HCEC 1CT (cell line): ENCODE measurements around the gene SGMS1.
"Not testable (repeated sequence)": the region's sequence is repeated elsewhere in the genome, so short reads cannot be mapped to it uniquely, and the experiment has no call there.

Experiments used
- DNase-seq: peaks from one replicate; pipeline ENCODE4 v3.0.0-alpha.2; 2017

The SGMS1 gene

GRCh38 chr10:50289196-50289595, 334.6 kb downstream of the SGMS1 start:
- no peak for DNase-seq

DNA sequence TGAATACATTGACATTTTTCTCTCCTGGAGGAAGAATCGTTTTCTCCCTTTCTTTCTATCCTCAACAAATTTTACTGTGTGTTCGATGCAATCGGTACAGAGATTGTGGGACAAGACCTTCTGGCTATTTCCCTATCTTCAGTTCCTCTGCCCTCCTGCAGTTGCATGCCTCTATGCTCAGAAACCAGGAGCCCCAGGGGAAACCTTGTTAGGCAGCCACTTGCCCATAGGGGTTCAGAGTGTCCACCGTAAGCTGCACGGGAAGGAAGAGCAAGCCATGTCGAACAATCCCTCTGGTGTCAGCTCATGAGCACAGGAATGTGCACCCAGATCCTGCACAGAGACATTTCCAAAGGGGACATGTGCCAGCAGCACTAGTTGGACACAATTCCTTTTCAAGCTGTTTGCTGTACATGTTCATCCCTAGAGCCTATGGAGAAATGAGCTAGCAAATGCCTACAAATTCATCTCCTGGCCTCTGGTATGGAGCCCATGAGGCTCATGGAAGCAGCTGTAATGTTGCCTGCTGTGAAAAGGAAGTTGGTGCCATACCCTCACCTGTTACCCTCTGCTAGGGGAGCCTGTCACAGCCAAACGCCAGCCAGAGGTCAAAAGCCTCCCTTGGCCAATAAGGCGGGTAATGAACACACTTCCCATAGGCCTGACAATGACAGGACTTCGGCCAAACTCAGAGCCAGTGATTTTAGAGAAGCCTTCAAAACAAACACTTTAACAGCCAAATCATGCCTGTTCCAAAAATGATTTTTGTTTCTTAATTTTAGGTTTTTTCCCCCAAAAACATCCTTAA, 336.6 kb downstream of the SGMS1 start:
- DNase-seq: no peak

- no peak for DNase-seq
Observed at GRCh38 chr10:50286517-50286916, 337.2 kb downstream of the SGMS1 start.

DNA sequence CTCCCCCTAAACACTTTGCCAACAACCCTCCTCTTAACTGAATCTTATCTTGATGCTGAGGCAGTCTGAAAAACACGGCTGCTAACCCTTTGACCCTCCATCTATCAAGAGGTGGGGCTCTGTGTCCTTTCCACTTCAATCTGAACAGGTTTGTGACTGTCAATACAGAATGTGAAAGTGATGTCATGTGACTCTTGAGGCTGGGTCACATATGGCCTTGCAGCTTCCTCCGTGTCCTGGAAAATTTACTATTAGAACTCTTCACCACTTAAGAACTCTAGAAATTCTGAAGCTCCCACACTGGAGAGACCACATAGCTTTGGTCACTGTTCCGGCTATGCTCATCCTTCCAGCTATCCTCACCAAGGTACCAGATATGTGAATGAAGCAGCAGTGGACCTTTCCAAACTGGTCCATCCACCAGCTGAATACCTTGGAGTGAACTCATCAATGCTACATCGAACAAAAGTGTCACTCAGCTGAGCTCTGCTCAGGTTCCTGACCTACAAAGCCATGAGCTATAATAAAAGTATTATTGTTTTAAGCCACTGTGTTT, 341.7 kb downstream of the SGMS1 start:
- DNase-seq: no peak

GRCh38 chr10:50281210-50281966, 342.4 kb downstream of the SGMS1 start:
- no peak for DNase-seq

DNA sequence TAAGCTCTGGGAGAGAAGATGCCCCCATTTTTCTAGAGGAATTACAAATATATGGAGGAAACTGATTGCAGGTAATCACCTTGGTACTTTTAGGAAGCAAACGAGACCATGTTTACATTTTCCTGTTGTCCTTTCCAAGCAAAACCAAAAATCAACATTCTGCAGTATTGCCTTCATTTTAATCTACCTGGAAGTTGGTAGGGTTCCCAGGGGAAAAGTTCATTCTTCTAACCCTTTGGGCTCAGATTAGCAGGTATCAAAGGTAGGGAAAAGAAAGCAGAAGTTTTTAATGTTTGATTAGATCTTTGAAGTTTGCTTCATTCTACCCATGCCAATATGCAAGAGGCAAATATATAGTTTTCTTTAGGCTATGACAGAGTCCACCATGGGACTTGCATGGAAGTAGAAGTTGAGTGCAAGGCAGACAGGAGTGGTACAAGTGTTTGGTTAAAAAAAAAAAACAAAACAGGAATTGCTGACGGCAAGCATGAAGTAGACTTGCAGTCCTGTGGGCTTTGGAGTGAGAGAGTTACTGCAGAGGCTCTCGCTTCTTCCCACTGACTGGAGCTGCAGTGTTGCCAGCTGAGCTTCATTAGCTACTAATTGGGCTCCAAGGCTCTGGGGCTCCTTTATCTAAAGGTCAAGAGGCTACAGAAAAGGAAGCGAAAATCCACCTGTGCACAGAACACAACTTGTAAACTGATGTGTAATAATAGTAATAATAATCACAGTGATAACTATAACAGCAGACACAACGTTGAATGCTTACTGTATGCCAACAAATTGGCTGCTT, 343.5 kb downstream of the SGMS1 start:
- no peak for DNase-seq

DNA sequence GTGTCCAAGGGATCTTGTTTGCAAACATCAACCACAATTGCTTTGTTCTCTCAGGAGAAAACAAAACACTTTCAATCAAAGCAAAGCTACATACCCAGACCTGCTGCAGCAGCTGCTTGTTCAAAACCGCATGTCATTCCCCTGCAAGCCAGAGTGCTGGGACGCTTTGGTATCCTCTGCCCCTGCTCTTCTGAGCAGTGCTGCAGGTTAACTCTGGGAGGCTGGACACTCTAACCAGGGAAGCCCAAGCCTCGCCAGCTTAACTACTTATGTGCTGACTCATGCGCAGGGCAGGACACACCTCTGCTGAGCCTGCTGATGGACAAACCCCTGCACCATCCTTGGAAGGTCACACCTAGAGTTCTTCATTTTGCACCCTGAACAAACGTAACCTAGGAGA, 344.3 kb downstream of the SGMS1 start:
- no peak for DNase-seq

GRCh38 chr10:50275650-50276235, 348.0 kb downstream of the SGMS1 start:
- peak; percentile 22 for DNase-seq

DNA sequence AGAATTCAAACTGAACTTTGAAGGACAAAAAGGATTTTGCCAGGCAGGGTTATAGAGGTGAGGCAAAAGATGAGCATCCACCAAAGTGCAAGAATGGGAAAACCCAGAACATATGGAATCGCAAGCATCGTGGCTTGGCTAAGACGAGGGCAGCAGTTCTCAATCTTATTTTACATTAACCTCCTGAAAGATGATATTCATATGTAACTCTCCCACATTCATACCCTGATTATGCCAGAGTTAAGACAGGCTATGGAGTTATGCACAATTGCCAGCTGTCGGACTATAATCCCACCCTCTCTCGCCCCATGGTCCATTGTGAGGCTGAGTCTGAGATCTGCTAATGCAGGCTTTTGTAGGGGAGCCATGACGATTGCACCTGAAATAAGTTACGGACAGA, 351.2 kb downstream of the SGMS1 start:
- DNase-seq: no peak

GRCh38 chr10:50271564-50272250, 352.0 kb downstream of the SGMS1 start:
- no peak for DNase-seq

DNA sequence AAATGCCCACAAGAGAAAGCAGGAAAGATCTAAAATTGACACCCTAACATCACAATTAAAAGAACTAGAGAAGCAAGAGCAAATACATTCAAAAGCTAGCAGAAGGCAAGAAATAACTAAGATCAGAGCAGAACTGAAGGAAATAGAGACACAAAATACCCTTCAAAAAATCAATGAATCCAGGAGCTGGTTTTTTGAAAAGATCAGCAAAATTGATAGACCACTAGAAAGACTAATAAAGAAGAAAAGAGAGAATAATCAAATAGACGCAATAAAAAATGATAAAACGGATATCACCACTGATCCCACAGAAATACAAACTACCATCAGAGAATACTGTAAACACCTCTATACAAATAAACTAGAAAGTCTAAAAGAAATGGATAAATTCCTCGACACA, 355.9 kb downstream of the SGMS1 start:
- not testable (repeated sequence) for DNase-seq

- not testable (repeated sequence) for DNase-seq
Observed at GRCh38 chr10:50262625-50263024, 361.1 kb downstream of the SGMS1 start.

- DNase-seq: no peak
Observed at GRCh38 chr10:50260791-50261281, 362.9 kb downstream of the SGMS1 start.
